Neural cell (in vitro differentiated cells): ENCODE measurements around the gene C9orf72. TPM values are rescaled to one million over a fixed set of nuclear protein-coding genes. Genes with fewer than 3 reads are reported as not detected.

Experiments
- H2AFZ ChIP-seq: fragments of 200-600, 300-800 bp; sonication (generic), shearing (Covaris generic); 2 replicates; pipeline ENCODE4 v1.6.0; 2014; ENCODE audit warnings: low read depth, mild to moderate bottlenecking, antibody characterized with exemption, low read length, moderate library complexity
- H3F3A ChIP-seq: fragments of 200-600 bp; shearing (Covaris generic); 2 replicates; pipeline ENCODE4 v1.6.1; 2016; ENCODE audit warnings: mild to moderate bottlenecking, moderate library complexity, mixed read lengths, antibody characterized with exemption, low read length; ENCODE audit not compliant: insufficient read depth, poor library complexity, severe bottlenecking
- H3K27ac ChIP-seq: fragments of 200-600, 300-800 bp; sonication (generic), shearing (Covaris generic); 2 replicates; pipeline ENCODE4 v1.5.1; 2014; ENCODE audit warnings: mild to moderate bottlenecking, low read length, moderate library complexity
- H3K27me3 ChIP-seq: fragments of 300-800, 200-600 bp; sonication (generic), shearing (Covaris generic); 2 replicates; pipeline ENCODE4 v1.6.0; 2014; ENCODE audit warnings: mild to moderate bottlenecking, low read depth, low read length, moderate library complexity; ENCODE audit not compliant: insufficient read depth
- H3K36me3 ChIP-seq: fragments of 300-800, 200-600 bp; sonication (generic), shearing (Covaris generic); 2 replicates; pipeline ENCODE4 v1.5.1; 2014; ENCODE audit warnings: mild to moderate bottlenecking, antibody characterized with exemption, low read length, moderate library complexity; ENCODE audit not compliant: insufficient read depth
- H3K4me2 ChIP-seq: fragments of 300-800, 200-600 bp; sonication (generic), shearing (Covaris generic); 2 replicates; pipeline ENCODE4 v1.6.0; 2014; ENCODE audit warnings: mild to moderate bottlenecking, low read length
- H3K4me3 ChIP-seq: fragments of 300-800, 200-600 bp; sonication (generic), shearing (Covaris generic); 2 replicates; pipeline ENCODE4 v1.5.1; 2014; ENCODE audit warnings: mild to moderate bottlenecking, low read length, moderate library complexity
- H3K79me2 ChIP-seq: fragments of 200-600 bp; shearing (Covaris generic); replicated peaks from 2 replicates; pipeline ENCODE4 v1.6.0; 2014; ENCODE audit warnings: mild to moderate bottlenecking, low read length, moderate library complexity; ENCODE audit not compliant: insufficient read depth
- H3K9ac ChIP-seq: fragments of 300-800, 200-600 bp; sonication (generic), shearing (Covaris generic); 2 replicates; pipeline ENCODE4 v1.6.1; 2016; ENCODE audit warnings: mild to moderate bottlenecking, low read length, mixed read lengths
- H3K9me2 ChIP-seq: fragments of 200-600 bp; shearing (Covaris generic); 2 replicates; pipeline ENCODE4 v1.6.1; 2016; ENCODE audit warnings: mild to moderate bottlenecking, low read length, mixed read lengths; ENCODE audit not compliant: insufficient read depth
- H3K9me3 ChIP-seq: fragments of 200-600, 300-800 bp; sonication (generic), shearing (Covaris generic); 2 replicates; pipeline ENCODE4 v1.6.1; 2016; ENCODE audit warnings: mild to moderate bottlenecking, mixed run types, low read length, moderate library complexity, mixed read lengths
- H4K20me1 ChIP-seq: fragments of 200-600 bp; shearing (Covaris generic); 2 replicates; pipeline ENCODE4 v1.6.1; 2016; ENCODE audit warnings: mild to moderate bottlenecking, mixed run types; ENCODE audit not compliant: insufficient read depth
- EP300 ChIP-seq: fragments of 450-650 bp; conservative IDR thresholded peaks from 2 replicates; pipeline ENCODE4 v1.6.1; 2014; ENCODE audit warnings: antibody characterized with exemption, mild to moderate bottlenecking, moderate library complexity; ENCODE audit not compliant: poor library complexity, severe bottlenecking
- EZH2 ChIP-seq: fragments of 200-600, 300-800 bp; shearing (Covaris generic), sonication (generic); IDR thresholded peaks from 2 replicates; pipeline ENCODE4 v1.6.1; 2014; ENCODE audit warnings: antibody characterized with exemption, low read length, borderline replicate concordance, mild to moderate bottlenecking; ENCODE audit not compliant: insufficient read depth, poor library complexity, severe bottlenecking
- POLR2AphosphoS5 ChIP-seq: IDR thresholded peaks from 2 replicates; pipeline ENCODE4 v1.6.1; 2012
- RAD21 ChIP-seq: fragments of 450-650 bp; conservative IDR thresholded peaks from 2 replicates; pipeline ENCODE4 v1.6.1; 2014; ENCODE audit warnings: antibody characterized with exemption, mild to moderate bottlenecking, moderate library complexity
- REST ChIP-seq: IDR thresholded peaks from 2 replicates; pipeline ENCODE4 v1.6.1; 2012; ENCODE audit warnings: borderline replicate concordance
- SMC3 ChIP-seq: fragments of 450-650 bp; conservative IDR thresholded peaks from 2 replicates; pipeline ENCODE4 v1.6.1; 2014; ENCODE audit warnings: antibody characterized with exemption, mild to moderate bottlenecking, moderate library complexity; ENCODE audit not compliant: poor library complexity
- TAF1 ChIP-seq: IDR thresholded peaks from 2 replicates; pipeline ENCODE4 v1.6.1; 2012; ENCODE audit warnings: low read depth
- polyA plus RNA-seq: library from polyadenylated mRNA; depleted of rRNA; stranded (reverse); fragments of >200 nt; gene quantifications from 2 replicates; pipeline ENCODE4 v1.2.3, GENCODE V29; 2014
- TF ChIP-seq, protein P1 (sequence below): fragments of 450-650 bp; IDR thresholded peaks from 2 replicates; pipeline ENCODE4 v1.5.1; 2014; ENCODE audit warnings: antibody characterized with exemption, mild to moderate bottlenecking, moderate library complexity; ENCODE audit not compliant: poor library complexity, severe bottlenecking

Gene C9orf72
- polyA plus RNA-seq, 1 donor from 2014 or later = 166 TPM

- H3K27ac ChIP-seq = no peak overlapping the region
- H3K36me3 ChIP-seq = no peaks in the 10 kb centered on the region
- H2AFZ ChIP-seq = peak overlapping the region; percentile 16
- peak overlapping the region; percentile 81 for H3K4me3 ChIP-seq
- peak overlapping the region; percentile 64 for H3K9ac ChIP-seq
- H3K9me3 ChIP-seq = no peaks in the 10 kb centered on the region
- peaks cover 3% of the 10 kb centered on the region for H3F3A ChIP-seq
- no peaks in the 10 kb centered on the region for H4K20me1 ChIP-seq
- no peak for TF ChIP-seq REST
- TF ChIP-seq EP300 = no peak
- no peak for TF ChIP-seq TAF1
- TF ChIP-seq SMC3 = no peak
- no peak for TF ChIP-seq POLR2AphosphoS5
- no peak for TF ChIP-seq RAD21
- peak overlapping the region; percentile 76 for H3K4me2 ChIP-seq
- H3K79me2 ChIP-seq = peaks cover 7% of the 10 kb centered on the region
- peaks cover 7% of the 10 kb centered on the region for H3K27me3 ChIP-seq
- no peaks in the 10 kb centered on the region for H3K9me2 ChIP-seq
Measured at GRCh38 chr9:27528886-27529315, 44.4 kb downstream of the C9orf72 start.

DNA sequence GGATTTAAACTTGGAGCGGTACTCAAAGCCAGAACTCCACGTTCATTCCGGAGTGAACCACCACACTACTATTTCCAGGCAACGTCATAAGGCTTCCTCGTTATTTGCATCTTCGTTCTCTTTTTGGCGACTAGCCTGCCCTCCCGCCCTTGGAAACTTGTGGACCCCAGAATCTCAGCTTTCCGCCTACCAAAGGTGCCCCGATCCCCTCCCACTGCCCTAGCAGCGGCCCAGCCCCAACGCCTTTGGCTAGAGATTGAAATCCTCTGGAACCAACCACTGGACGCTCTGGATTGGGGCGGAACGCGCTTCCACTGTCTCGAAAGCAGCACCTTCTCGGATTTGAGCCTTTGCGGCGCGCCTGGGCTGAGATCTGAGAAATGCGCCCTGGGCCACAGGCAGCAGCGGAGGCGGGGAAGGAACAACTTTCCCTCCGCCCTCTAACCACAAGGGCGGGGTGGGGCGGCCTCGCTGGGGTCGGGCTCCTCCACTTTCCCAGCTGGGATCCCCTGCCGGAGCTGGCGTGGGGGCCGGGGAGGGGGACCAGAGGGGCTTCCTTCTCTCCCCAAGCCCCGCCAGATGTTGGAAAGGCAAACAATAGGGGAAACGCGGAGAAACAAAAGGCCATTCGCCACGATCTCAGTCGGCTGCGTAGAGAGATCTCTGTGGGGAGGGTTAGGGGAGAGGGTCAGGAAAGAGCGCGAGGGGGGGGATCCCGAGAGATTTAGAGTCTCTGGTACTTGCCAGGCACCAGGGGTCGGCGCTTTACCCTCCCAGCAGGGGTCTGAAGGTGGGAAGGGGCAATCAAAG lies 45.0 kb downstream of the C9orf72 start:
- H3K4me2 ChIP-seq = peak overlapping the region; percentile 76
- no peaks in the 10 kb centered on the region for H3K36me3 ChIP-seq
- peaks cover 3% of the 10 kb centered on the region for H3F3A ChIP-seq
- peak overlapping the region; percentile 81 for H3K4me3 ChIP-seq
- H3K27me3 ChIP-seq = peaks cover 7% of the 10 kb centered on the region
- H3K9me2 ChIP-seq = no peaks in the 10 kb centered on the region
- H3K9ac ChIP-seq = peak overlapping the region; percentile 64
- no peak overlapping the region for H3K27ac ChIP-seq
- peaks cover 10% of the 10 kb centered on the region for H3K79me2 ChIP-seq
- H4K20me1 ChIP-seq = no peaks in the 10 kb centered on the region
- no peak for TF ChIP-seq POLR2AphosphoS5
- no peak for TF ChIP-seq REST
- peak overlapping the region; percentile 16 for H2AFZ ChIP-seq
- H3K9me3 ChIP-seq = no peaks in the 10 kb centered on the region

GRCh38 chr9:27527702-27528075 lies 45.6 kb downstream of the C9orf72 start:
- no peaks in the 10 kb centered on the region for H4K20me1 ChIP-seq
- H3K36me3 ChIP-seq = no peaks in the 10 kb centered on the region
- H2AFZ ChIP-seq = peak overlapping the region; percentile 16
- peaks cover 3% of the 10 kb centered on the region for H3F3A ChIP-seq
- no peaks in the 10 kb centered on the region for H3K9me3 ChIP-seq
- H3K9me2 ChIP-seq = no peaks in the 10 kb centered on the region
- peak overlapping the region; percentile 81 for H3K4me3 ChIP-seq
- H3K27me3 ChIP-seq = peaks cover 7% of the 10 kb centered on the region
- no peak overlapping the region for H3K27ac ChIP-seq
- H3K9ac ChIP-seq = no peak overlapping the region
- peaks cover 15% of the 10 kb centered on the region for H3K79me2 ChIP-seq
- peak overlapping the region; percentile 76 for H3K4me2 ChIP-seq
- TF ChIP-seq RAD21 (no peak), TAF1 (no peak), EP300 (no peak), EZH2 (no peak), POLR2AphosphoS5 (no peak), SMC3 (no peak), REST (no peak)
- TF ChIP-seq, protein P1, sequence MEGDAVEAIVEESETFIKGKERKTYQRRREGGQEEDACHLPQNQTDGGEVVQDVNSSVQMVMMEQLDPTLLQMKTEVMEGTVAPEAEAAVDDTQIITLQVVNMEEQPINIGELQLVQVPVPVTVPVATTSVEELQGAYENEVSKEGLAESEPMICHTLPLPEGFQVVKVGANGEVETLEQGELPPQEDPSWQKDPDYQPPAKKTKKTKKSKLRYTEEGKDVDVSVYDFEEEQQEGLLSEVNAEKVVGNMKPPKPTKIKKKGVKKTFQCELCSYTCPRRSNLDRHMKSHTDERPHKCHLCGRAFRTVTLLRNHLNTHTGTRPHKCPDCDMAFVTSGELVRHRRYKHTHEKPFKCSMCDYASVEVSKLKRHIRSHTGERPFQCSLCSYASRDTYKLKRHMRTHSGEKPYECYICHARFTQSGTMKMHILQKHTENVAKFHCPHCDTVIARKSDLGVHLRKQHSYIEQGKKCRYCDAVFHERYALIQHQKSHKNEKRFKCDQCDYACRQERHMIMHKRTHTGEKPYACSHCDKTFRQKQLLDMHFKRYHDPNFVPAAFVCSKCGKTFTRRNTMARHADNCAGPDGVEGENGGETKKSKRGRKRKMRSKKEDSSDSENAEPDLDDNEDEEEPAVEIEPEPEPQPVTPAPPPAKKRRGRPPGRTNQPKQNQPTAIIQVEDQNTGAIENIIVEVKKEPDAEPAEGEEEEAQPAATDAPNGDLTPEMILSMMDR = no peak
